DMS53 treated with DMSO at 0.1 percent for 48 hours (cell line): ENCODE data around the gene PSMG4.
A peak's percentile ranks its signal among the peaks of the same experiment; 100 is the strongest.

Experiments used
- DNase-seq: peaks from one replicate; lab custom pipeline; 2025; ENCODE audit not compliant: unreplicated experiment; lab: John Stamatoyannopoulos, UW

The PSMG4 gene

GRCh38 chr6:3250231-3250675 lies 8.5 kb upstream of the PSMG4 start:
- DNase-seq, result no peak

- DNase-seq, result peak; percentile 65
Measured at GRCh38 chr6:3251462-3252314, 7.1 kb upstream of the PSMG4 start.

- no peak for DNase-seq
Measured at GRCh38 chr6:3252369-3252768, 6.4 kb upstream of the PSMG4 start.

- no peak for DNase-seq
Measured at GRCh38 chr6:3252861-3253596, 5.7 kb upstream of the PSMG4 start.

GRCh38 chr6:3253597-3253961 lies 5.2 kb upstream of the PSMG4 start:
- no peak for DNase-seq

GRCh38 chr6:3258201-3258600 lies 546 bp upstream of the PSMG4 start:
- no peak for DNase-seq

- DNase-seq, result peak; percentile 19
Measured at GRCh38 chr6:3259491-3259958, 778 bp downstream of the PSMG4 start.

- DNase-seq, result no peak
Measured at GRCh38 chr6:3260296-3260695, 1.5 kb downstream of the PSMG4 start.

GRCh38 chr6:3260772-3261517 lies 2.2 kb downstream of the PSMG4 start:
- DNase-seq, result no peak

- no peak for DNase-seq
Measured at GRCh38 chr6:3261518-3261820, 2.7 kb downstream of the PSMG4 start.

- DNase-seq, result no peak
Measured at GRCh38 chr6:3261921-3262320, 3.2 kb downstream of the PSMG4 start.

- DNase-seq, result no peak
Measured at GRCh38 chr6:3263096-3263495, 4.3 kb downstream of the PSMG4 start.

GRCh38 chr6:3264356-3264755 lies 5.6 kb downstream of the PSMG4 start:
- DNase-seq, result no peak

GRCh38 chr6:3265671-3266070 lies 6.9 kb downstream of the PSMG4 start:
- no peak for DNase-seq

- DNase-seq, result no peak
Measured at GRCh38 chr6:3266170-3266569, 7.4 kb downstream of the PSMG4 start.

- no peak for DNase-seq
Measured at GRCh38 chr6:3267162-3267561, 8.4 kb downstream of the PSMG4 start.

- no peak for DNase-seq
Measured at GRCh38 chr6:3268680-3269079, 9.9 kb downstream of the PSMG4 start.

- no peak for DNase-seq
Measured at GRCh38 chr6:3269281-3269975, 10.7 kb downstream of the PSMG4 start.

- no peak for DNase-seq
Measured at GRCh38 chr6:3270258-3270657, 11.5 kb downstream of the PSMG4 start.

GRCh38 chr6:3271756-3272155 lies 13.0 kb downstream of the PSMG4 start:
- DNase-seq, result no peak

GRCh38 chr6:3272911-3273547 lies 14.3 kb downstream of the PSMG4 start:
- DNase-seq, result no peak
